WTC11 (cell line): ENCODE measurements around the gene NDUFAF8.

Experiments
- ATF2 ChIP-seq: sonication (generic); formaldehyde crosslinking; IDR thresholded peaks from 2 replicates; pipeline ENCODE4 v1.8.1; 2022; ENCODE audit warnings: low read depth, missing genetic modification reagents, borderline replicate concordance
- ATF3 ChIP-seq: sonication (generic); formaldehyde crosslinking; conservative IDR thresholded peaks from 2 replicates; pipeline ENCODE4 v1.8.1; 2022; ENCODE audit warnings: mild to moderate bottlenecking, missing genetic modification reagents
- CTCF ChIP-seq: fragments of 200-600 bp; IDR thresholded peaks from 2 replicates; pipeline ENCODE4 v1.8.0; 2022; ENCODE audit warnings: antibody characterized with exemption
- E2F4 ChIP-seq: sonication (generic); formaldehyde crosslinking; IDR thresholded peaks from 2 replicates; pipeline ENCODE4 v1.8.1; 2022; ENCODE audit warnings: low read depth, mild to moderate bottlenecking, moderate library complexity, missing genetic modification reagents, borderline replicate concordance
- FOXK1 ChIP-seq: sonication (generic); formaldehyde crosslinking; IDR thresholded peaks from 2 replicates; pipeline ENCODE4 v1.8.0; 2022; ENCODE audit warnings: mild to moderate bottlenecking, moderate library complexity, missing genetic modification reagents
- FOXP4 ChIP-seq: sonication (generic); formaldehyde crosslinking; IDR thresholded peaks from 2 replicates; pipeline ENCODE4 v1.8.0; 2022; ENCODE audit warnings: mild to moderate bottlenecking, missing genetic modification reagents
- NFYB ChIP-seq: sonication (generic); formaldehyde crosslinking; conservative IDR thresholded peaks from 2 replicates; pipeline ENCODE4 v1.8.0; 2022; ENCODE audit warnings: low read depth, missing genetic modification reagents
- NR3C1 ChIP-seq: sonication (generic); formaldehyde crosslinking; conservative IDR thresholded peaks from 2 replicates; pipeline ENCODE4 v1.8.1; 2023; ENCODE audit warnings: low read depth, mild to moderate bottlenecking, missing genetic modification reagents
- RELA ChIP-seq: sonication (generic); formaldehyde crosslinking; IDR thresholded peaks from 2 replicates; pipeline ENCODE4 v1.8.1; 2022; ENCODE audit warnings: missing genetic modification reagents, mild to moderate bottlenecking, borderline replicate concordance
- TEAD4 ChIP-seq: sonication (generic); formaldehyde crosslinking; IDR thresholded peaks from 2 replicates; pipeline ENCODE4 v1.8.0; 2022; ENCODE audit warnings: mild to moderate bottlenecking, missing genetic modification reagents
- ZBTB21 ChIP-seq: sonication (generic); formaldehyde crosslinking; IDR thresholded peaks from 2 replicates; pipeline ENCODE4 v1.8.1; 2023; ENCODE audit warnings: mild to moderate bottlenecking, missing genetic modification reagents, borderline replicate concordance
- ZNF425 ChIP-seq: fragments of 250-450 bp; sonication (Bioruptor Pico); conservative IDR thresholded peaks from 2 replicates; pipeline ENCODE4 v1.9.0; 2021; ENCODE audit warnings: mild to moderate bottlenecking
- TF ChIP-seq, protein P1 (sequence below): sonication (generic); formaldehyde crosslinking; IDR thresholded peaks from 2 replicates; pipeline ENCODE4 v1.8.1; 2023; ENCODE audit warnings: mild to moderate bottlenecking, missing genetic modification reagents

DNA sequence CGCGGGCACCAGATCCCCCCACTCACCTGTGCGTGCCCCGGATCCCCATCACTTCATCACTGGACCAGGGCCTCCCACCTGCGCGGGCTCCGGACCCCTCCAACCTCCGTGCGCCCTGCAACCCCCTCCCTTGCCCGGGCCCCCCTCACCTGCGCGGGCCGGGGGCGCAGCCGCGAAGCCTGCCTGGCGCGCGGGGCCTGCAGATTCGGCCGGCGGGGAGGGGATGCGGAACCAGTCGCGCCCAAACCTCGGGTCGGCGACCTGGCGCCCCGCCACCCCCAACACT, 16.6 kb upstream of the NDUFAF8 start:
- TF ChIP-seq, protein P1, sequence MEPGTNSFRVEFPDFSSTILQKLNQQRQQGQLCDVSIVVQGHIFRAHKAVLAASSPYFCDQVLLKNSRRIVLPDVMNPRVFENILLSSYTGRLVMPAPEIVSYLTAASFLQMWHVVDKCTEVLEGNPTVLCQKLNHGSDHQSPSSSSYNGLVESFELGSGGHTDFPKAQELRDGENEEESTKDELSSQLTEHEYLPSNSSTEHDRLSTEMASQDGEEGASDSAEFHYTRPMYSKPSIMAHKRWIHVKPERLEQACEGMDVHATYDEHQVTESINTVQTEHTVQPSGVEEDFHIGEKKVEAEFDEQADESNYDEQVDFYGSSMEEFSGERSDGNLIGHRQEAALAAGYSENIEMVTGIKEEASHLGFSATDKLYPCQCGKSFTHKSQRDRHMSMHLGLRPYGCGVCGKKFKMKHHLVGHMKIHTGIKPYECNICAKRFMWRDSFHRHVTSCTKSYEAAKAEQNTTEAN (CRISPR knock-in tag), result no peak
- TF ChIP-seq CTCF (no peak), ZNF425 (no peak), E2F4 (CRISPR knock-in tag) (no peak), ZBTB21 (CRISPR knock-in tag) (no peak), TEAD4 (CRISPR knock-in tag) (no peak), ATF2 (CRISPR knock-in tag) (no peak), NFYB (CRISPR knock-in tag) (no peak), FOXP4 (CRISPR knock-in tag) (peak; percentile 46; the same call in 1 of the 2 replicates), RELA (CRISPR knock-in tag) (no peak), NR3C1 (CRISPR knock-in tag) (no peak), ATF3 (CRISPR knock-in tag) (no peak), FOXK1 (CRISPR knock-in tag) (0 out of 2 replicates have a peak, but pooled peaks have one; percentile 38)
